GM18502 (cell line): ENCODE results near the gene CDX1.

Experiments
- ATAC-seq: cut with Tn5 transposase; IDR thresholded peaks from one replicate; pipeline ENCODE4 v1.9.1; 2021; ENCODE audit warnings: mild to moderate bottlenecking; ENCODE audit not compliant: unreplicated experiment, poor library complexity

CDX1 gene

GRCh38 chr5:150144246-150144801 is 22.3 kb upstream of the CDX1 start:
- no peak for ATAC-seq

GRCh38 chr5:150144879-150145278 is 21.7 kb upstream of the CDX1 start:
- no peak for ATAC-seq

GRCh38 chr5:150146235-150146634 is 20.3 kb upstream of the CDX1 start:
- no peak for ATAC-seq

- no peak for ATAC-seq
Observed at GRCh38 chr5:150146862-150147601, 19.5 kb upstream of the CDX1 start.

GRCh38 chr5:150147670-150148069 is 18.9 kb upstream of the CDX1 start:
- ATAC-seq = no peak

GRCh38 chr5:150148117-150148927 is 18.3 kb upstream of the CDX1 start:
- no peak for ATAC-seq

GRCh38 chr5:150149618-150150017 is 17.0 kb upstream of the CDX1 start:
- ATAC-seq = no peak

GRCh38 chr5:150152636-150153462 is 13.7 kb upstream of the CDX1 start:
- no peak for ATAC-seq

- no peak for ATAC-seq
Observed at GRCh38 chr5:150153483-150153882, 13.1 kb upstream of the CDX1 start.

- ATAC-seq = peak; percentile 50
Observed at GRCh38 chr5:150153957-150154617, 12.5 kb upstream of the CDX1 start.

GRCh38 chr5:150154618-150155128 is 11.9 kb upstream of the CDX1 start:
- no peak for ATAC-seq

GRCh38 chr5:150155258-150156026 is 11.1 kb upstream of the CDX1 start, which contains the start of gene PDGFRB:
TSS of gene PDGFRB (minus strand) at chr5:150155845. CDS start at chr5:150137047, 18,798 bp downstream.
- peak; percentile 61 for ATAC-seq

- ATAC-seq = peak; percentile 17
Observed at GRCh38 chr5:150156027-150156368, 10.6 kb upstream of the CDX1 start.

GRCh38 chr5:150156540-150156939 is 10.0 kb upstream of the CDX1 start:
- ATAC-seq = no peak

- no peak for ATAC-seq
Observed at GRCh38 chr5:150157168-150157567, 9.4 kb upstream of the CDX1 start.

- ATAC-seq = no peak
Observed at GRCh38 chr5:150158170-150158949, 8.2 kb upstream of the CDX1 start.

GRCh38 chr5:150159031-150159430 is 7.5 kb upstream of the CDX1 start:
- no peak for ATAC-seq

- ATAC-seq = no peak
Observed at GRCh38 chr5:150159741-150160179, 6.8 kb upstream of the CDX1 start.
